Activated CD4-positive, alpha-beta T cell treated with anti-CD3 and anti-CD28 coated beads, Interleukin-2, amount 50 U/mL, for 48 hours (primary cell): ENCODE measurements around the gene FAM120B.
"Not testable (repeated sequence)": the region's sequence is repeated elsewhere in the genome, so short reads cannot be mapped to it uniquely, and the experiment has no call there.

Experiments
- DNase-seq, 2 experiments: peaks; one replicate each; pipeline ENCODE4 v3.0.0-alpha.2; 2020

FAM120B gene

DNA sequence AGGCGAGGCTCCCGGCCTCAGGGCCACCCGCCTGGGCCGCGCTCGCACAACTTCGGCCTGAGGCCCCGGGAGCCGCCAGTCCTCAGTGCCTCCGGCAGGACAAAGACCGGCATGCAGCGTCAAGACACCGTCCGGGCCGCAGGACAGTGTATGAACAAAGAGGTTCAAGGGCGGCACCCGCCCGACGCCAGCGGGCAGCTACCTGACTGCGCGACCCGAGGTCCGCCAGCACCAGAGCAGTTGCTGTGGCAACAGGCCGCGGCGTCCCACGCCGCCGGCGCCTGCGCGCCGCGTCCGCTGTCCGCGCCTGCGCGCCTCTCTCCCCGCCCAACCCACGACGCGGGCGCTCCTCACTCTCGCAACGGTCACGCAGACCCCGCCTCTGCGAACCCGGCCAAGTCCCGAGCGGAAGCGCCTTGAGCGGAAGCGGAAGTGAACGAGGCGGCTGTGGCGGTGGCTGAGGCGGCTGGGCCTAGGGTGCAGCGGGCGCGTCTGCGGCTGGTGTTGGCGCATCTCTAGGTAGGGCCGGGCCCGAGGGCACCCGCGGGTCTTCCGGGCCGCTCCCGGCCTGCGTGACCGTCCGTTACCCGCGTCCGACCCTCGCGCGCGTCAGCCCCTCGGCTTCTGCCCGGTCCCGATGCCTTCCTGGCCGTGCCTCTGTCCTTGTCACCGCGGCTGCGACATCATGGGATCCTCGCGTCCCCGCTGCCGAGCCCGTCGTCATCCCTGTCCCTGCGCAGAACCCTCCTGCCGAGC lies at the start of gene FAM120B:
TSS of gene FAM120B (plus strand) at position 435 of the 756 bp plus-strand sequence. CDS start 10,633 bp downstream, outside the sequence.
- peak; percentile 93 to 95 for DNase-seq

DNA sequence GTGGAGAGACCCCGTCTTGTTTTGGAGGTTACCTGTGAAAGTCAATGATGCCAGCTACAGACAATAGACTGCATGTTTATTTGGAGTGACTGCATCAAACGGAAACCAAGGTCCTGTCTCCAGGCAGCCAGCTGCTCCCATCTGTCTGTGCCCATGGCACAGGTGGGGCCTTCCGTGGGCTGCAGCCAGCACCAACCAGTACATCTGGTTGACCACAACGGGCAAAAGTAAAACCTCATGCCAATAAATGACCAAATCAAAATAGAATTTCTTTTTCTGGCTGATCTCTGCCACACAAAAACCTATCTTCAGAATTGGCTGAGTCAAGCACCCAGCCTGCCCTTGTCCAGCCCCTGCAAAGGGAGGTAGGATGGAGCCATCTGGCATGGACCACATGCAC lies 49.2 kb upstream of the FAM120B start:
- DNase-seq, result no peak

GRCh38 chr6:170258407-170258806 lies 48.2 kb upstream of the FAM120B start:
- no peak for DNase-seq

- no peak for DNase-seq
Observed at GRCh38 chr6:170259278-170259677, 47.3 kb upstream of the FAM120B start.

DNA sequence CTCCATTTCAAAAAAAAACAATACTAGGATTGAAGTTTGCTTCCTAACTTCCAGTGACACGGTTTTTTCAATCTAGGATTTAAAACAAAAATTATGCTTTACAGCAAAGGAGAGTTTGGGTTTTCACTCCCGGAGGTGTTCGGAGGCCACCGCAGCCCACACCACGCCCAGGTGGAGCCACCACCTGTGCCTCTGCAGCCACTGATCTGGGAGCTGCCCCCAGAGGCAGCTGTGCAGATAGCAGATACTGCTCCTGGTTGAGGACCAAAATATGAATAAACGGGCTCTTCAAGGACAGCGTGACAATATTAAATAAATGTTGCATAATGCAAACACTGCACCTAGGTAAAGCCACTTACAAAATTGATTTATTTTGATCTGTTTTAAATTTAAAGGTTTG lies 45.9 kb upstream of the FAM120B start:
- DNase-seq, result no peak

GRCh38 chr6:170261643-170262488 lies 44.7 kb upstream of the FAM120B start:
- DNase-seq, result no peak

- no peak for DNase-seq
Observed at GRCh38 chr6:170262489-170263088, 44.0 kb upstream of the FAM120B start.

GRCh38 chr6:170263410-170263809 lies 43.1 kb upstream of the FAM120B start:
- DNase-seq, result no peak

DNA sequence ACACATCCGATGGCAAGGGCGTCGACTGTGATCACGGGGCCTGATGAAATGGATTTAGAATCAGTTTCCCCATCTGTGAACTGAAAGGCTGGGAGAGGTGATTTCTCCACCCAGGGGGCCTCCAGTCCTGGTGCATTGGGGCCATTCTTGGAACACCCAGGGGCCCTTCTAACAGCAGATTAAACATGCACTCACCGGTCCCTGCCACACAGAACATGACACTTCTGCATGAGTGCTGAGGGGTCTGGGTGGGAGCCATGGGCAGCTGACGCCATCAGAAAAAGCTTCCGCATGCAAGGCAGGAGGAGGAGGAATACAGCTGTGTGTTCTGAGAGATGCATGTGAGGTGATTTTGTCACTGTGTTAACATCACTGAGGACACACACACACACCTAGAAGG lies 42.5 kb upstream of the FAM120B start:
- no peak for DNase-seq

- DNase-seq, result not testable (repeated sequence)
Observed at GRCh38 chr6:170264644-170265043, 41.9 kb upstream of the FAM120B start.

- DNase-seq, result no peak
Observed at GRCh38 chr6:170265655-170266054, 40.9 kb upstream of the FAM120B start.

GRCh38 chr6:170266061-170266825 lies 40.3 kb upstream of the FAM120B start:
- no peak for DNase-seq

DNA sequence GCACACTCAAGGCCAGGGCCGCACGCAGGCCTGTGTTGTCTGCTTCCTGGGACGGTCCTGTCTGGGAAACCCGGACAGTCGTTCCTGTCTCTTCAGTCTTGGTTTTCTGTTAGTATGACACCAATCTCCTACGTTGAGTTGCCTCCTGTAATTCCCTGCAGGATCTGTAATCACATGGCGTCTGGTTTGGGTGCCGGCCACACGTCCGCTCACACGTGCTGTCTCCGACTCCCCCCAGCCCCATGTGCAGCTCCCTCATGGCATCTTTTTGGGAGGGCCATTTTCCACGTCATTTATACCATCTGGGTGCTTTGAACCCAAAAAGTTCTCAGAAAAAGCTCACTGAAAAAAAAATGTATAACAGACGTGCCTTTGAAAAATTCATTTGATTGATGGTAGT lies 38.9 kb upstream of the FAM120B start:
- DNase-seq, result no peak

GRCh38 chr6:170268216-170269129 lies 38.1 kb upstream of the FAM120B start:
- no peak for DNase-seq

- no peak for DNase-seq
Observed at GRCh38 chr6:170269151-170269845, 37.3 kb upstream of the FAM120B start.

DNA sequence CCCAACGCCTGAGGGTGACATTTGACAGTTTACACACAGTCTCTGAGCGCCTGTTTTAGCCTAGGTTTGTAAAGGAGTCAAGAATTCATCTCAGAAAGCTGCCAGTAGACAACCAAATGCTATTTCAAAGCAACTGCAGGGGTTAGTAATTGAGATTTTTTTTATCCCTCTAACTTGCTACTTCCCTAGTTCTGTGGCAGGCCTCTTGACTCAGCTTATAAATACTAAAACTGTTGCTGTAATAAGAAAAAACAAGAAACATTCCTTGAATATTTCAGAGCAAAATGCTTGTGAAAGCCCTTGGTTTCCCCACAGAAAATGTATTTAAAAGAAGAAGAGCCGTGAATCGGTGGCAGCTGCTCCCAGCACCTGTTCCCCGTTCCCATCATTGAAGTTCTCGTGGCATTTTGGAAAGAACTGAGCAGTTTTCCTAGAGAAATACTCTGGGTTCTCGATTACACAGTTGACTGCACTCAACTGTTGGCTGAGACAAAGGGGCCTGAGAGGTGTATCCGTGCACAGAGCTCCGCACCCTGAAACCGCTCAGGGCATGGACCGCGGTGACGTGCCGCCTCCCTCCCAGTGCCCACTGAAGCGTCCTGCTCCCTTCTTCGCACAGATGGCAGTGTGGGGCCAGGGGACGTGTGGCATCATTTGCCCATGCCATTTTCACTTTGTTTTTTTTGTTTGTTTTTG lies 36.6 kb upstream of the FAM120B start:
- DNase-seq, result no peak

DNA sequence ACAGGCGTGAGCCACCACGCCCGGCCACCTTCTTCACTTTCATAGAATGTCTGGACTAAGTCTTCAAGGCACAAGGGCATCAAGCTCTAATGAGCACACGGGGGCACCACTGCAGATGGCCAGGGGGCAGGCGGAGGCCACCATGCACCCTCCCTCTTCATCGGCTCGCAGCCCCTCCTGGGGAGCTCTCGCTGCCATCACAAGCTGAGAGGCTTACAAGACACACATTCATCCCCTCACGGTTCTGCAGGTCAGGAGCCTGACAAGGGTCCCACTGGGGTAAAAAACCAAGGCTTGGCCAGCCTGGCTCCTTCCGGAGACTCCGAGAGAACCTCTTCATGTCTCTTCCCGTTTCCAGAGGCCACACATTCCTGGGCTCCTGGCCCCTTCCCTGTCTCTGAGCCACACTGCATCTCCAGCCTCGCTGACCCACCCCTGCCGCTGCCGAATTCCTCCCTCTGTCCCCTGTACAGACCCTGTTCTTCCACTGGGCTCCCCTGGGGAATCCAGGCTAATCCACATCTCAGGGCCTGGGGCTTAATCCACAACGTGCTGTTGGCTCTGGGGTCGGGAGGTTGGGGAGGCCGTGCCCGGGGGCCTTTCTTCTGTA lies 35.5 kb upstream of the FAM120B start:
- no peak for DNase-seq

DNA sequence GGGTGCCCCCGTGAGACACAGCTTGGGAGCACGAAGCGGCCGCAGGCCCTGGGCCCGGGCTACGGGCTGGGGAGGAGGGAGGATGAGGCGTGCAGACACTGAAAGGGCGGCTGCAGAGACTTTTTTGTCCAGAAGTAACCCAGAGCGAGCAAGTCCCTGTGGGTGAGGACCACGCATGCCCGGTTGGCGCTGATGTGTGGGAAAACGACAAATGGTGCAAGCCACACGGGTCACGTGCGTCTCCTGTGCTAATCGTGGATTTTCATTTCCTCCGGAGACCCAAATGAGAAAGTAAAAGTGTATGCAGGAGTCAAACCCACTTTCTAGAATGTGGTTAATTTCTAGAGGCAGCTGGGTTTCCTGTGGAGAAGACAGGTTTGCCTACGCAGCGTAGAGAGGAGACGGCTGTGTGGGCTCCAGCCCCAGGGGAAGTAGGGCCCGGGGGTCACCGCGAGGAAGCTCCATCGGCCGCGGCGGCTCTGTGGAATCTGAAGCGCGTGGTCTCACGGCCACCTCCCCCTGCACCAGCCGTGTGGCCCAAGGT lies 34.7 kb upstream of the FAM120B start:
- DNase-seq, result peak; percentile 75 to 83

DNA sequence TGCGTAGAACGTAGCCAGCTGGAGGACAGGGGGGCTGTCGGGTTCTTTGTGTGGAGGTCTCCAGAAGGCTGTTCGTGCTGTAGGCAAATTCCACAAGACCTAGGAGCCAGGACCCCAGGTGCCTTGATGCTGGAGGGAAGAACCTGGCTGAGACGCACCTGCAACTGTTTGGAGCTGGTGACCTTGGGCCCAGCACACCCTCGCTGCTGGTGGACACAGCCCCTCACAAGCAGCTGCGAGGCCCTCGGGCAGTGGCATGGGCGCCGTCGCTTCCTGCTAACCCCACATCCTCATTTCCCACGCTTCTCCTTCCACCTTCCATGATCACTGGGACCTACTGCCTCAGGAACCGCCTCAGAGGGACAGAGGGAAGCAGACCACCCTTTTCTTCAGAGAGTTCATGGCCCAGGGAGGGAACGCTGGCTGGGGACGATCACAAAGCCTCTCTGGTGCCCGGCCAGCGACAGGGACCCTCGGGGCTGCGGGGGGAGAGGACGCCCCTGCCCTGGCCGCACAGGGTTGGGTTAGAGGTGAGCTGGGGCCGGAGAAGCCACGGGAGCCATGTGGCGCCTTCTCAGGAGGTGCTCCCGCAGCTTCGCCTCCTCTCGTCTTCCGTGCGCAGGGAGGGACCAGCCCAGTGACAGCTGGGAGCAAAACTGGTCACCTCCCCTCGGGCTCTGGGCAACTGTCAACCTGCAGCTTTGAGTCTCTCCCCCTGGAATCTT lies 34.1 kb upstream of the FAM120B start:
- DNase-seq, result no peak
